IMR-90 (cell line): ENCODE data around the gene USP5. TPM values are rescaled to one million over a fixed set of nuclear protein-coding genes. Genes with fewer than 3 reads are reported as not detected.

Experiments
- ATAC-seq: fragments of 200-7000 bp; cut with Tn5 transposase; 2 replicates; pipeline ENCODE4 v1.9.1; 2020; ENCODE audit warnings: low read depth, mild to moderate bottlenecking, moderate library complexity
- BruUV-seq: library from RNA; stranded (reverse); fragments of 400-500 nt; replicated peaks from 2 replicates; lab custom pipeline; 2021; lab: Mats Ljungman, UMichigan
- CTCF ChIA-PET: fragments of 300-600 bp; formaldehyde crosslinking; extraction: SDS; loops from one replicate; lab custom pipeline; 2021; ENCODE audit warnings: antibody characterized with exemption; lab: Yijun Ruan, JAX
- POLR2A ChIA-PET: fragments of 300-600 bp; sonication (Branson Sonifier 250); formaldehyde crosslinking; loops from one replicate; lab custom pipeline; 2022; ENCODE audit warnings: antibody characterized with exemption; ENCODE audit not compliant: unreplicated experiment; lab: Charles Lee
- DNase-seq: peaks from one replicate; pipeline ENCODE4 v3.0.0; 2013
- H2AFZ ChIP-seq: replicated peaks from 2 replicates; pipeline ENCODE3; 2013; ENCODE audit warnings: low read length, mild to moderate bottlenecking; ENCODE audit not compliant: poor library complexity
- H2AK5ac ChIP-seq: 2 replicates; pipeline ENCODE4 v1.6.1; 2013; ENCODE audit warnings: low read depth, low read length, inconsistent platforms
- H2AK9ac ChIP-seq: replicated peaks from 2 replicates; pipeline ENCODE3; 2013; ENCODE audit warnings: mild to moderate bottlenecking, low read depth, low read length, moderate library complexity; ENCODE audit not compliant: poor library complexity
- H2BK120ac ChIP-seq: 2 replicates; pipeline ENCODE4 v1.6.1; 2013; ENCODE audit warnings: low read depth, low read length, inconsistent platforms
- H2BK15ac ChIP-seq: 3 replicates; pipeline ENCODE4 v1.6.1; 2013; ENCODE audit warnings: low read depth, low read length, inconsistent platforms
- H2BK20ac ChIP-seq: 2 replicates; pipeline ENCODE4 v1.6.1; 2013; ENCODE audit warnings: low read depth, mild to moderate bottlenecking, inconsistent platforms, low read length, moderate library complexity
- H2BK5ac ChIP-seq: 2 replicates; pipeline ENCODE4 v1.6.1; 2013; ENCODE audit warnings: mild to moderate bottlenecking, low read depth, low read length, inconsistent platforms; ENCODE audit not compliant: poor library complexity, severe bottlenecking
- H3K14ac ChIP-seq: replicated peaks from 2 replicates; pipeline ENCODE4 v1.6.1; 2013; ENCODE audit warnings: low read depth, low read length, inconsistent platforms
- H3K18ac ChIP-seq: 2 replicates; pipeline ENCODE4 v1.6.1; 2013; ENCODE audit warnings: low read depth, low read length, control low read depth
- H3K23ac ChIP-seq: 2 replicates; pipeline ENCODE4 v1.6.1; 2013; ENCODE audit warnings: low read depth, low read length, inconsistent platforms
- H3K27ac ChIP-seq: 2 replicates; pipeline ENCODE4 v1.5.1; 2013; ENCODE audit warnings: mild to moderate bottlenecking, control low read depth, low read length; ENCODE audit not compliant: insufficient read depth
- H3K27me3 ChIP-seq: 2 replicates; pipeline ENCODE4 v1.6.1; 2013; ENCODE audit warnings: low read length; ENCODE audit not compliant: control insufficient read depth, insufficient read depth
- H3K36me3 ChIP-seq: 2 replicates; pipeline ENCODE4 v1.6.1; 2013; ENCODE audit warnings: low read length, mixed read lengths; ENCODE audit not compliant: control insufficient read depth, insufficient read depth
- H3K4ac ChIP-seq: 2 replicates; pipeline ENCODE4 v1.6.1; 2013; ENCODE audit warnings: low read depth, low read length, inconsistent platforms
- H3K4me1 ChIP-seq: 2 replicates; pipeline ENCODE4 v1.6.1; 2013; ENCODE audit warnings: low read length, mixed read lengths; ENCODE audit not compliant: control insufficient read depth, insufficient read depth
- H3K4me2 ChIP-seq: 2 replicates; pipeline ENCODE4 v1.6.1; 2013; ENCODE audit warnings: low read depth, mild to moderate bottlenecking, control low read depth, low read length, moderate library complexity
- H3K4me3 ChIP-seq: 2 replicates; pipeline ENCODE4 v1.5.1; 2013; ENCODE audit warnings: low read depth, mild to moderate bottlenecking, control low read depth, low read length, moderate library complexity; ENCODE audit not compliant: insufficient read depth
- H3K56ac ChIP-seq: 2 replicates; pipeline ENCODE4 v1.6.1; 2013; ENCODE audit warnings: low read length, inconsistent platforms; ENCODE audit not compliant: insufficient read depth; ENCODE audit errors: extremely low read depth
- H3K79me1 ChIP-seq, 2 experiments: 2 replicates each; pipeline ENCODE4 v1.6.1; 2013; ENCODE audit warnings: low read length in 2 of 2, inconsistent platforms in 1 of 2, low read depth in 1 of 2
- H3K9ac ChIP-seq: 2 replicates; pipeline ENCODE4 v1.6.1; 2013; ENCODE audit warnings: low read depth, low read length, control low read depth
- H3K9me1 ChIP-seq: 2 replicates; pipeline ENCODE4 v1.6.1; 2013; ENCODE audit warnings: low read length, inconsistent platforms; ENCODE audit not compliant: insufficient read depth
- H3K9me3 ChIP-seq: 2 replicates; pipeline ENCODE4 v1.6.1; 2013; ENCODE audit warnings: low read length; ENCODE audit not compliant: control insufficient read depth, insufficient read depth
- H4K20me1 ChIP-seq: 2 replicates; pipeline ENCODE4 v1.6.1; 2013; ENCODE audit warnings: low read length, inconsistent platforms; ENCODE audit not compliant: insufficient read depth
- H4K5ac ChIP-seq: 2 replicates; pipeline ENCODE4 v1.6.1; 2013; ENCODE audit warnings: mild to moderate bottlenecking, low read depth, low read length, control low read depth
- H4K8ac ChIP-seq, 2 experiments: 2 replicates each; pipeline ENCODE4 v1.6.1; 2013; ENCODE audit warnings: low read depth in 2 of 2, low read length in 2 of 2, control low read depth in 1 of 2, inconsistent platforms in 1 of 2
- H4K91ac ChIP-seq: 2 replicates; pipeline ENCODE4 v1.6.1; 2013; ENCODE audit warnings: low read depth, low read length, inconsistent platforms; ENCODE audit not compliant: insufficient read depth
- BHLHE40 ChIP-seq: fragments of 150-350 bp; IDR thresholded peaks from 2 replicates; pipeline ENCODE4 v1.6.1; 2016; ENCODE audit warnings: mild to moderate bottlenecking, low read depth, low read length
- CEBPB ChIP-seq: IDR thresholded peaks from 2 replicates; pipeline ENCODE4 v1.6.1; 2012; ENCODE audit warnings: low read depth, low read length, improper control_type of control experiment
- WGBS, 2 experiments: methylation state at CpG; one replicate each; pipeline versions ENCODE4 v1.1.5 to v1.1.7; 2013; ENCODE audit warnings: missing lambda C conversion rate in 2 of 2; ENCODE audit not compliant: insufficient read length in 1 of 2; ENCODE audit errors: extremely low coverage in 2 of 2; 5-methylcytosine and 5-hydroxymethylcytosine counted together
- dilution Hi-C: fragments of 300-500 bp; cut with HindIII; formaldehyde crosslinking; loops from one replicate; pipeline ENCODE4 v1.14.3; 2018; ENCODE audit warnings: low sequenced_read_pairs; ENCODE audit not compliant: unreplicated experiment
- in situ Hi-C: fragments of 300-500 bp; cut with MboI; formaldehyde crosslinking; loops from 3 replicates; pipeline ENCODE4 v1.14.3; 2019; ENCODE audit warnings: low sequenced_read_pairs, inconsistent platforms, mixed read lengths
- intact Hi-C: fragments of 100-400 bp; cut with micrococcal nuclease; formaldehyde crosslinking; loops from 2 replicates; pipeline ENCODE4 v1.10.0; 2022
- polyA plus RNA-seq, 3 experiments: library from polyadenylated mRNA; depleted of rRNA; stranded (reverse); fragments of >200 nt; gene quantifications; 2 replicates each; pipeline ENCODE4 v1.2.3, GENCODE V29; 2012; ENCODE audit warnings: low replicate concordance in 1 of 3
- total RNA-seq: library from RNA; depleted of rRNA; stranded (reverse); fragments of >200 nt; gene quantifications from 2 replicates; pipeline ENCODE4 v1.2.3, GENCODE V29; 2012

USP5 gene
- total and polyA plus RNA-seq, 2 of the 4 experiments (the other 2 are of a cell fraction), result 69.7 to 125 TPM

- H2BK120ac ChIP-seq, result no peak overlapping the region
- H2BK20ac ChIP-seq, result no peak overlapping the region
- no peak overlapping the region for H3K9ac ChIP-seq
- WGBS, 2 experiments, result 42% methylated on average over 2 of the region's 10 CpGs; no CpG with 5 or more reads in 1 of the 2 experiments
- H3K36me3 ChIP-seq, result no peaks in the 10 kb centered on the region
- H2AK9ac ChIP-seq, result no peak overlapping the region
- POLR2A ChIA-PET, result interaction anchor here (0.6 kb wide), 1 partner anchor 187 kb away, joined by 7 read pairs; no protein-coding TSS in a partner anchor
- in situ Hi-C loops, result no loop called here
- no peaks in the 10 kb centered on the region for H4K20me1 ChIP-seq
- TF ChIP-seq CEBPB (no peak), BHLHE40 (no peak)
- no peaks in the 10 kb centered on the region for H3K4me1 ChIP-seq
- no peaks in the 10 kb centered on the region for H3K27me3 ChIP-seq
- no peak overlapping the region for H3K4me3 ChIP-seq
- no peak overlapping the region for H2AFZ ChIP-seq
- no peak overlapping the region for H4K8ac ChIP-seq
- intact Hi-C loops, result no loop called here
- no peak overlapping the region for H3K4me2 ChIP-seq
- no peak for DNase-seq
- no TSS peak for BruUV-seq
- dilution Hi-C loops, result no loop called here
- H3K18ac ChIP-seq, result no peak overlapping the region
- H3K9me3 ChIP-seq, result no peaks in the 10 kb centered on the region
- H4K5ac ChIP-seq, result no peak overlapping the region
- no peak overlapping the region for H2BK5ac ChIP-seq
- H3K4ac ChIP-seq, result no peak overlapping the region
- no peak overlapping the region for H3K27ac ChIP-seq
- H3K9me1 ChIP-seq, result no peaks in the 10 kb centered on the region
- 0 out of 2 replicates have a peak overlapping the region, but pooled peaks have one; percentile 27 for H3K23ac ChIP-seq
- no peak overlapping the region for H4K91ac ChIP-seq
- no peak overlapping the region for H2BK15ac ChIP-seq
- no peak overlapping the region for H3K14ac ChIP-seq
- ATAC-seq, result no peak
- H3K56ac ChIP-seq, result no peak overlapping the region
- CTCF ChIA-PET, result interaction anchor here (0.7 kb wide), 1 partner anchor 104 kb away, joined by 4 read pairs; no protein-coding TSS in a partner anchor
- no peaks in the 10 kb centered on the region for H3K79me1 ChIP-seq
- H2AK5ac ChIP-seq, result no peak overlapping the region
Observed at GRCh38 chr12:6809056-6809455, 42.9 kb upstream of the USP5 start.
